Islet precursor cell (in vitro differentiated cells): Measurements from ENCODE around the gene IL1RL1.
A peak's percentile ranks its signal among the peaks of the same experiment; 100 is the strongest.

Source experiments
- DNase-seq: peaks from one replicate; pipeline ENCODE4 v3.0.0-alpha.2; 2018

The IL1RL1 gene

DNA sequence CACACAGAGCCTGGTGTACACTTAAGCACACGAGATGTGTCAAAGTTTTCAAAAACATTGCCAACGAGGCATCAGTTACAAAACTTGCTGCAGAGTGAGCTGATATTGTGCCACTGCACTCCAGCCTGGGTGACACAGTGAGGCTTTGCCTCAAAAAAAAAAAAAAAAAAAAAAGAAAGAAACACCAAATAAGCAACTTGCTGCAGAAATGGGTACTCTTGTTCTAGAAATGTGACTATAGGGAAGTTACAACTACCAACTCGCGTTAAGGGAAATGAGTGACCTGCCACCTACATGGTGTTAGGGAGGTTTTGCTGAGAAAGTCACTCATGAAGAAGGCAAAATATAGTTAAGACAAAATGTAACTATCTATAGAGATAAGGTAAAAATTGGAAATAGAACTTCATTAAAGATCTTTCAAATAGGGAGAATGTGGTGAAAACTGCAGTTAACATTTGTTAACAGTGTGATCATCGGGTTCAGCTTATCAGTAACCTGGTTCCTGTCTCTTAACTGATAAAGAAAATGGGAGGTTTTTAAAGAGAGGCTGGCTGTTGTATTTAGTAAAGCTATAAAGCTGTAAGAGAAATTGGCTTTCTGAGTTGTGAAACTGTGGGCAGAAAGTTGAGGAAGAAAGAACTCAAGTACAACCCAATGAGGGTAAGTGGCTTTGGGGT lies at the start of gene IL1RL1:
TSS of gene IL1RL1 (plus strand) at position 600 of the 677 bp plus-strand sequence. CDS start 26,702 bp downstream, outside the sequence.
- DNase-seq, result no peak

DNA sequence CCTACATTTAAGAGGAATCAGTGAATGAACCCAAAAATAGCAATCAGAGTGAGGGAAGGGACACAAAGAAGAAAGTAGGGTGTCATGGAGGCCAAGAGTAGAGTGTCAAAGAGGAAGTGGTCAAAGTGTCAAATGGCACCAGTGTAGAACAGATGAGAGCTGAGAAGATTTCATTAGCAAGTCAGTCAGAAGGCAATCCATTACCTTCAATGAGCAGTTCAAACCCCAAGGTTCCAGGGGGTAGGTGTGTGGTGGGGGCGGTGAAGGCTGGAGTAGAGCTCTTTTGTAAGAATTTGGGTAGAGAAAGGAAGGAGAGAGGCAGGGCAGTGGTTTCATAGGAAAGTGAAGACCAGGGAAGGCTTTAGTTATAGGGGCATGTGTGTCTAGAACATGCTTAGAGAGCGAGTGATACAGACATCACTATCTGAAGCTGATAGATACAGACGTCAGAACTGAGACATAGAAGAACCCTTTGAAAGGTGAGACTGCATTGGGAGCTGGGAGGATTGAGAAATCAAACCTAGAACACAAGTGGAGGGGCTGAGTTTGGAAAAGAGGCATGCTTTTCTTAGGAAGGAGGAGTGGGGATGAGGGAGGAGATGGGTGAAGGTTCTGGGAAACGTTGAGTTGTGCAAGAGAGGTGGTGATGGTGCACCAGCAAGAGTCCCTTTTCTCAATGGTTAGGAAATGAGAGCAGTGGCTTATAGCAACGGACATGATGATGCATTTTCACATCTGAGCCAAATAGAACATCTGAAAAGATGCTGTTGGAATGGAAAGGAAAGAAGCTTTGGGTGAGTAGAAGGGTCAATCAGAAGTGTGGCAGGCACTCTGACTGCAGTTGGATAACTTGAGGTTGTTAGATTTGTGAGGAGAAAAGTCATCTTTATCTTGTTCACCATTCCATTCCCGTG lies 48.9 kb upstream of the IL1RL1 start:
- DNase-seq, result no peak

DNA sequence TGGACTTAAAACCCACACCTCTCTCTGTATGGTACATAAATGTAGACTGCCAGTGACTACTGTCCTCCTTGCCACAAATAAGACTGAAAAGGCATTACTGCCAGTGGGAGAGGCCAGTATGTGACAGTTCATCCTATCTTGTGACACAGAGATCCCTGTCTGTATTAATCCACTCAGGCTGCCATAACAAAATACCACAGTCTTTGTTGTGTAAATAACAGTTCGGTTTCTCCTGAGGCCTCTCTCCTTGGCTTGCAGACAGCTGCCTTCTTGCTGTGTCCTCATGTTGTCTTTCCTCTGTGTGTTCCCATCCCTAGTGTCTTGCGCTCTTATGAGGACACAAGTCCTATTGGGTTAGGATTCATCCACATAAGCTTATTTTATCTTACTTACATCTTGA lies 46.4 kb upstream of the IL1RL1 start:
- no peak for DNase-seq

DNA sequence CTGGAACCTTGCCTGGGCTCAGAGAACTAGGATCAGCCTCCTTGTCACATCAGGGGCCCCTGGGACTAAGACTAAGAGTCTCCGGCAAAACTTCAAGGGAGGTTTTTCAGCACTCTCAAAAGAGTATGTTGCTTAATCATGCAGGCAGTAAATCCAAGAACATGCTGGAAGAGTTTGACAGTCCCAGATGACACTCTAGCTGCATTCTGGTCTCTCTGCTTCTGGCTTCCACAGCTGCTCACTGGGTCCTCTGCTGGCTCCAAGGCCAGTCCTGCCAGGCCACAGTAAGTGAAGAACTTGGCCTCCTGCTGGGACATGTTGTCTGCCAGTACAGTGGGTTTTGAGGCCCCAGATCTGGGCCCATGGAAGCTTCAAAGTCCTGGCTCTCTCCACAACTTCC lies 45.2 kb upstream of the IL1RL1 start:
- no peak for DNase-seq

DNA sequence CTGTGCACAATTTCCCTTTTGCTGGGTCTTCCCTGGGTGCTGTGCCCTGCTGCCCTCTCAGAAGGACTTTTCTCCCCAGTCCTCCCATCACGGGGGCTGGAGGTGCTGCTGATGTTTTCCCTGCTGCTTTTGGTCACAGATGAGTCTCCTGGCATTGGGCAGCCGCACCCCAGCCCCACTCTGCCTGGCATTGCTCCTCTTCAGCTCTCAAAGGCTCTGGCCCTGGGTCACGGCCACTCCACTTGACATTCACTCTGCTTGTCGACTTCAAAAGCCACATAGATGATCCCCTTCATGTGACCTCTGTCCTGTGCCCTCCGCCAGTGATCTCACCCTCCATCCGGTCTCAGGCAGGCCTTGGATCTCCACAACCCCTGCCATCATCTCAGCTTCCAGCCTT lies 43.6 kb upstream of the IL1RL1 start:
- DNase-seq, result no peak

DNA sequence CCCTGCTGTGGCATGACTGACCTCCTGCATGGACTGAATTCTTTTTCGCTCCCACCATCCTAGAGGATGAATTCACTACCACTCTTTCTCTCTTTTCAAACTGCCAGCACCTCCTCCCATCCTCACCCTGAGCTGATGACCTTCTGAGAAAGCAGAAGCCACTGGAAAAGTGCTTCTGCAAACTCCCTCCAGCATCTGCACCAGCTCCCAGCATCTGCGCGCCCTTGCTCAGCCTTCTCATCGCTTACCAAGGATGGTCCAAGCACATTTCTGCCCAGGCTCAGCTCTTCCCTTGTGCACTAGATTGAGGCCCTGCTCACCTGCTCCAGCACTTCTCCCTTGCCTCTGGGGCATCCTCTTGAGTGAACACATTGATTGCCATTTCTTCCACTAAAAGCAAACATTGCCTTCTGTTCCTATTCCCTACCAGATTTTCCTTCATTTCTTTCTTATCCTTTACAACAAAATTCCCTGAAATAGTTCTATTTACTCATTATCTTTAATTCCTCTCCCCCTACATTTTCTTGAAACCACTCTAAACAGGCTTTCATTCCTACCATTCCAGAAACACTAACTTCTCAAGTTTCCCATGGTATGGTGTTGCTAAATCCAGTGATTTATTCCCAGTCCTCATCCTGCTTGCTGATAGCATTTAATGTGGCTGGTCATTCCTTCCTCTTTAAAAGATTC lies 42.7 kb upstream of the IL1RL1 start:
- no peak for DNase-seq

DNA sequence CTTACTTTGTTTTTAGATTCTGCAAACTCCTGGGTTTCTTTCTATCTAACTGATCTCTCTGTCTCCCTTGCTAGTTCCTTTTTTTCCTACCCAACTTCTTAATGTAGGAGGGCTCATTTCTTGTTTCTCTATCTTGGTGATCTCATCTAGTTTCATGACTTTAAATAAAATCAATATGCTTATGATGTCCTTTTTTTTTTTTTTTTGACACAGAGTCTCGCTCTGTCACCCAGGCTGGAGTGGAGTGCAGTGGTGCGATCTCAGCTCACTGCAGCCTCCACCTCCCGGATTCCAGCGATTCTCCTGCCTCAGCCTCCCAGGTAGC lies 42.2 kb upstream of the IL1RL1 start:
- DNase-seq, result no peak

DNA sequence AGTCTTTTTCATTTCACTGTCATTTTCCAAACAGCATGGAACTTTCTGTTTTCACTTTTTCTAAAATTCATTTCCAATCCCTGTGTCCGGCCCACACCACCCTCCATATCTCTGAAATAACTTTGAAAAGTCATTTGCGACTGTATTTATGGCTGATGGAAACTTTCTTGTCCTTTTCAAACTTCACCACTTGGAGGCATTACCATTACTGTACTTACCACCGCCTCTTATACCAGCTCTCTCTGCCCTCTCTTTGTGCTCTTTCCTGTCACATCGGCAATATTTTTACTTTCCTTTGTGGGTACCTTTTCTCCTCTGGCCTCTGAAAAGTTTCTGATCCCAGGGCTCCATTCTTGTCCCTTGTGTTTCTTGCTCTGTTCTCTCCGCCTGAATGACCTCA lies 39.5 kb upstream of the IL1RL1 start:
- no peak for DNase-seq

DNA sequence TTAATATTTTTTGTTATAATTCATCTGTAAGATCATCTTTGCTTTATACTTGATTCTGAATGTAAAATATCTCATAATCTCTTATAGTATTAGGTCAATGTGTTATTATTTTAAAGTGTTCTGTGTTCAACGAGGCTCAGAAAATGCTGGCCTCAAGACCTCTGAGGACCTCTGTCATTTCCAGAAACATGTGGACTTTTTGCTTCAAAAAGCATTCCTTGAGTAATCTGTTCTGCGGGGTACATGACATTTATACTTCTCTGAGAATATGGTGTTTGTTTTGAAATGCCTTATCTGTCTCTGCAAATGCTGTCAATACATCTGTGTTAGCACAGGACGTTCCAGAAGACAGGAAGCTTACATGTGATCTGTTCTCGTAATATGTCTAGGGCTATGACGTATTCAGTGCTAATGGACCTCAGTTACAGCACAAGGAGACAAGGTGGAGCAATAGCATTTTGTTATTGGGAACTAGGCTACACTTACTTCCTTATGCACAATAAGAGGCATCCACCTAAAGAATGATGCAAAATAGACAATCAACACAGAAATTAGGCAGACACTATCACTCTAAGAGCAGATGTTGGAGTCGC lies 37.6 kb upstream of the IL1RL1 start:
- DNase-seq, result no peak

DNA sequence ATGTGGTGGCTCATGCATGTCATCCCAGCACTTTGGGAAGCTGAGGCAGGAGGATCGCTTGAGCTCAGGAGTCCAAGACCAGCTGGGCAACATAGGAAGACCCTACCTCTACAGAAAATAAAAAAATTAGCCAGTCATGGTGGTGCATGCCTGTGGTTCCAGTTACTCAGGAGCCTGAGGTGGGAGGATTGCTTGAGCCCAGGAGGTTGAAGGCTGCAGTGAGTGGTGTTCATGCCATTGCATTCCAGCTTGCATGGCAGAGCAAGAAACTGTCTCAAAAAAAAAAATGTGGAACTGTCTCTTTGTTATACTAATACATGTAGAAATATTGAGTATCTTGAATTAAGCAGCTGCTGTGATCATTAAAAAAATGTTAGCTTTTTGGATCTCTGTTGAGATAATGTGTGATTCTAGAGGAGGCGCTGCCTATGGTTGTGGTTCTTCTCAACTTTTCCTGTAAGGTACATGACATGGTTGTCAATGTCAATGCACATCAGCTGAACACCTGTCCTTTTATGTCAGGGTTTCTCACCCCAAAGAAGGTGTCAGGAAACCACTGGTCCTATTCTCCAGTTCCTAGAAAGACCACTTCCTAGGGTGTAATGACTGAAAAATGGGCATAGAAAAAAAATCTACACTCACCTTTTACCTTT lies 34.7 kb upstream of the IL1RL1 start:
- no peak for DNase-seq

DNA sequence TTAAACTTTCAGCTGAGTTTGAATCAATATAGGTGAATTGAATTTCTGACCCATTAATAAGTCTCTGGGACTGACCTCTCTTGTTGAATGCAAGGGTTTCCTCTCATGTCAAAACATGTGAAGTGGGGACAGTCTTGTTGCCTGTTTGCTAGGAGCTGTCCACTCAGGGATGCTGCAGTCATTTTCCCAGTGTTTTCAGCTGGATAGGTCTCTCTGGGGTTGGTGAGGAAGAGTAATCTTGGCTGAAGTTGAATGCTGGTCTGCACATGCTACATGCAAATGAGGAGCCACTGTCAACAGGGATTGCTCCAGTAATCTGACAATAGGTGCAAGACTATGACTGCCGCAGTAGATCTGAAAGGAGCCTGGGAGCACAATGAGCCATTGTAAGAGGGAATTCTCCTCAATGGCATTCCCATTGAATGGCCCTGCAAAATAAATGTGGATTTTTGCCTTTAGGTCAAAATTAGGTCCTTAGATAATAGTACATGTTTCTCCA lies 34.1 kb upstream of the IL1RL1 start:
- DNase-seq, result no peak

DNA sequence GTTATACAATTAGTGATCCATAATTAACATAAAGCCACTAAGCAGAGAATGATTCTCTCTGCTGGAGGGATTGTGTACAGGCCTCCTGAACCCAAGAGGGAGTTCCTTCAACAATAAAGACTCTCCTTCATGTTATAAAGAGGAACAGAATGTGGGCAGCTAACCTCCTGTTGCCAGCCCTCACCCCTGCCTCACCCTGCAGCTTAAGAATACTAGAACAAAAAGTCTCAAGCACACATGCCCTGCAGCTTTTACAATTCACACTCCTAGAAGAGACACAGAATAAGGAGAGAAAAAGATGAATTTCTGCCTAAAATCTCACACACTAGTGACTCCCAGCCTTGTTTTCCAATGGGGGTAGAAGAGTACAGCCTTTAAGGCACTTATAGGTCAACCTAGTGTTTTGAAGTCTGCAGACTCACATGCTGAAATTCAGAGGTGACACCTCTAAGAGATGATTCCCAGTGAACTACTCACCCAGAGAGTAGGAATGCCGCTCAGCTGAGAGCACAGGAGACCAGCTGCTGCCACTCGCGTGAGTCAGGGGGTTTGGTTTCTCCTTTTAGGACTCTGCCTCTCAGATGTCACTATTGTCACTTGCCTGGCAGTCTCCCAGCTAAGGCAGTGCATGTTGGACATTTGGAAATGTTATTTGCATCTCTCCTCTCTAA lies 32.5 kb upstream of the IL1RL1 start:
- peak; percentile 65 for DNase-seq

DNA sequence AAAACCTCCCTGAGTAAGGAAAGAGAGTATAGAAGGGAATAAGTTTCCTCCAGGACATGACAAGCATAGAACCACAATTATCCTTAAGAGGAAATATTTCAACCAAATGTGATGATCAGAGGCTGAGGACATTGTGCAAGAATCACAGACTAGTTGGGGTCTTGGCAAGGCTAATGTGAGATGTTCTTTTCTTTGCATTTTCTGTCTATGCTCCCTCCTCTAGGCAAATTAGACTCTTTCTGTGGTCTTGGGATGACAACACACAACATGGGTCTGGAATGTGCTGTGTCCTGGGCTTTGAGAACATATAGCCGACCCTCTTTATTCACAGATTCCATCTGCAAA lies 32.0 kb upstream of the IL1RL1 start:
- no peak for DNase-seq

DNA sequence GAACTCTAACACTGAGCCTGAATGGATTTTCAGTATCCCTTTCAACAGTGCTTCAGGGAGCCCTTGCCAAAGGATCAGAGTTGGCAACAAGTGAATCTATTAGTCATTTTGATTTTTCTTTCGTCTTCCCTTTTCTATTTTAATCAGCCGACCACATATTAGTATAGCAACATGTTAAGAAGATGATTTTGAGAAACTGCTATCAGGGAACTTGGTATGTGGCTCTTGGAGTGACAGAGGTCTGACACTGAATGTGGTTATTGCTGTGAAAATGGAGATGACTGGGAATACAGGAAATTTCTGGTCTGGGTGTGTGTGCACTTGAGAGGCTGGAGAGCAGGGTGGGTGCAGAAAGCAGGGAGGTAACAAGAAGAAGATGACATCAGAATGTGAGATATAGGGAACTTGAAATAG lies 28.7 kb upstream of the IL1RL1 start:
- DNase-seq, result no peak

DNA sequence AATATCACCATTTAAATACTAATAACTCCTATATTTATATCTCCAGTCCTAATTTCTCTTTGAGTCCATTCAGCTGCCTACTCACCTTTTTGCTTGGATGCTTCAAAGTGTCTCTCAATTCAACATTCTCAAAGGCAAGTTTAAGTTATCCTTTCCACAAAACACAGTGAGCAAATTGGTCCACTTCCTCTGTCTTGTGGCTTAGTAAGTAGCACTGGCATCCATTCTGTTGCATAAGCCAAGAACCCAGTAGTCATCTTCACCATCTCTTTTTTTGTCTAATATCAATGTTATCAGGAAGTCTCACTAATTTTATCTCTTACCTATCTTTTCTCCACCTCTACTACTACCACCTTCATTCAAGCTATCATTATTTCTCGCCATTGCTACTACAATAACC lies 27.4 kb upstream of the IL1RL1 start:
- no peak for DNase-seq

DNA sequence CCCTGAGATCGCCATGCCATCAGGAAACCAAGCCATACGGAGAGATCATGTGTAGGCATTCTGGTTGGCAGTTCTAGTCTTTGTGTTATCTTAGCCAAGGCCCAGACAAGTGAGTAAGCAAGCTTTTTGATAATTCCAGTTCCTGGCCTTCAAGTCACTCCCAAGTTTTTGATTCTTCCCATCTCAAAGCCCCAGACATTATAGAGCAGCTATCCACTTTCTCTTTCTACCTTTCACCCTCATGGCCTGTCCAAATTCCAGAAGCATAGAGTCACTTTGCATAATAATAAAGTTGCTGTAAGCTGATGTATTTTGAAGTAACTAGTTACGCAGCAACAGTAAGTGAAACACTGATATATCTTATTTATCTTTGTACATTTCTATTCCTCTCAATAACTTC lies 26.8 kb upstream of the IL1RL1 start:
- DNase-seq, result no peak

DNA sequence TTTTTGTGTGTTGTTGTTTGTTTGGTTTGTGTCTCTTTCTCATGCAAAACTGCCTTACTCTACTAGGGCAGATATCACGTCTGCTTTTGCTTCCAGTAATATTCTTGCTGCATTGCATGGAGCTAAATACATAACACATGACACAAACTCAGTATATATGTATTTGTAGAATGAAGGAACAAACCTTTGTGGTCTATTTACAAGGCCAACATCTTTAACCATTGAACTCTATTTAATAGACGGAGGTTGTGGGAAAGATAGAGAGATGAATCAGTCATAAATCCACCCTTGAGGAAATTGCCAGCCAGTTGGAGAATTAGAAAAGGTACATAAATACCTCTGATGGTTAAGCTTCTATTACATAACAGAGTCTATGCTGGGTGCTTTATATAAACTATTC lies 26.0 kb upstream of the IL1RL1 start:
- DNase-seq, result no peak

DNA sequence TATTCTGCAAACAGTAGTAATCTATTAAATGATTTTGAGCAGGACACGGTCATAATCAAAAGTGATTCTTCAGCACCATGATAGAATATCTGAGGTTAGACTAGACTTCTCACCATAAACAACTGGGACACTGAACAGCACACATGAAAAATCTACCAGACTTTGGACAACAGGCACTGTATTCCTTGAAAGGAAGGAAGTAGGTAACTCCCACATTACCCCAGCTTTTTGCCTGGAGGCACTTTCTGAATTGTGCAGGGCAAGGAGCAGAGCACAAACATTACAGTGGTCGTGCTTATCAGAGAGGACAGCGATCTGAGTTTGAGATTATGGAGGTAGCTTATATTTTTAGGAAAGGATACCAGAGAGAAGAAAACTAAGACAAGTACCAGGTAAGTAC lies 25.3 kb upstream of the IL1RL1 start:
- DNase-seq, result peak; percentile 80

DNA sequence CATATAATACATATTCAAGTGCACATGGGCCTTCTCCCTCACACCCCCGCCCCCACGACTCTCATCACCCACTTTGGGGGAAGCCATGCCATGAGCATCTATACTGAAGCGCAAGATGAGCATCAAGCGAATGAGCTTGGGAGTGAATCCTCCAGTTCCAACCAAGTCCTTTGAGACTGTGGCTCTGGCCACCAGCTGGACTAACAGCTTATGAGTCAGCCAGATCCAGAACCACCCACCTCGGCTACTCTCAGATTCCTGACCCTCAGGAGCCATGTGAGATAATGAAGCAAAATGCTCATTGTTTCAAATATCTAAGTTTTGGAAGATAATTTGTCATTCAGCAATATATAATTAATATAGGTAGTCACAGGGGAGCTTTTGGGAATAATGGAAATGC lies 22.2 kb upstream of the IL1RL1 start:
- DNase-seq, result peak; percentile 68

DNA sequence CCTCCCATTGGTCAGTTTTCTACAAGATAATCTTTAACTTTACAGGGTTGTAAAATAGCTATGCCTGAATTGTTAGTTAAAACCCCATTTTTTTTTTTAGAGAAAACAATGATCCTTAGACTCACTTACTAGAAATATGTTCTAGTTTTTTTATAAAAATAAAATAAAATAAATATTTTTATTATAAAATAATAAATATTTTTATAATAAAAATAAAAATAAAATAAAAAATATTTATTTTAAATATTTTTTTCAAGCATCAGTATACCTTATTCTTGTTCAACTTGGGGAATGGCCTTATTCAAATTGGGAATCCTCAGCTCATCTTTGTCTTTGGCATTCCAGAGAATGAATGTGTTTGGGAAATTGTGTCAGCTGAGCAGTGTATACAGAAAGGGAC lies 20.8 kb upstream of the IL1RL1 start:
- DNase-seq, result no peak

DNA sequence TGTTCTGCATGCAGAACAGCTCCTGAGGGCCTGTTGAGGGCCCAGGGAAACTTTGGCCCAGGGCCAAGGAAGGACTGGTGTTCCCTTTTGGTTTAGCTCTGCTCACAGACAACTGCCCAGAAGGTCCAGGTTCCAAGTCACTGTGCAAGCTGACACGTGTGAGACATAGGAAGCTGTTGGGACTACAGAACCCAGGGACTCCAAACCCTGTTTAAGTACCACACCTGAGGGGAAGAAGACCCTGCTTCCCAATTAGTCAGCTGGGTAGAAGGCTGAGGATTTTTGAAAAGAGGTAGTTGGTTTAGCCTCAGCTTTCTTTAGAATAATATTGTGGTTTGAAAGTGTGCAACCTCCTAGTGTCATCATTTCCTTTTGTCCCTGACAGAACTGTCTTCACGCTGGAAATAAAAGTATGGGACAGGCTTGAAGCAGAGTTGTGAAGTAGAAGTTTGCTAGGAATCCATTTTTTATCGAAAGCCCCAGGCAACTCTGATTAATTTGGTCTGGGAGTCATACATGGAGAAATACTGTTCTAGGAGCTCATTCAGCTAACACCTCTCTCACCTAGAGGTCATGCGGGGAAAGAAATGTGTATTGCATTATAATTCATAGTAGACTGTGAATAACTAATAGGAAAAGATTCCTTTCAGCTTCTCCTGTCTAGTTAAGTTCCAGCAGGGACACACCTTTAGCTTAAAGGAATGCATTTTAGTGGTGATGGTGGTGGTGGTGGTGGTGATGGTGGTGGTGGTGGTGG lies 19.9 kb upstream of the IL1RL1 start:
- DNase-seq, result no peak
